ENCODE results near the gene TAF1C.
"Not testable (repeated sequence)": the region's sequence is repeated elsewhere in the genome, so short reads cannot be mapped to it uniquely, and the experiment has no call there.

The TAF1C gene

DNA sequence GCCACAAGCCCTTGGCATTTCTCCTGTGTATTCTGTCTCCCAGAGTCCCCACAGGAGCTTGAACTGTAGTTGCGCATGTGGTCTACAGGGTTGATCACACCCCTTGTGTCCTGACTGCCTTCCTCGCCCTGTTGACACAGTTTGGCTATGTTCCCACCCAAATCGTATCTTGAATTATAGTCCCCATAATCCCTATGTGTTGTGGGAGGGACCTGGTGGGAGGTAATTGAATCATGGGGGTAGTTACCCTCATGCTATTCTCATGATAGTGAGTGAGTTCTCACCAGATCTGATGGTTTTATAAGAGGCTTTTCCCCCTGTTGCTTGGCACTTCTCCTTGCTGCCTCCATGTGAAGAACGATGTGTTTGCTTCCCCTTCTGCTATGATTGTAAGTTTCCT is 25.3 kb upstream of the TAF1C start:
- no peak for DNase-seq (ENCODE audit: low spot score)

DNA sequence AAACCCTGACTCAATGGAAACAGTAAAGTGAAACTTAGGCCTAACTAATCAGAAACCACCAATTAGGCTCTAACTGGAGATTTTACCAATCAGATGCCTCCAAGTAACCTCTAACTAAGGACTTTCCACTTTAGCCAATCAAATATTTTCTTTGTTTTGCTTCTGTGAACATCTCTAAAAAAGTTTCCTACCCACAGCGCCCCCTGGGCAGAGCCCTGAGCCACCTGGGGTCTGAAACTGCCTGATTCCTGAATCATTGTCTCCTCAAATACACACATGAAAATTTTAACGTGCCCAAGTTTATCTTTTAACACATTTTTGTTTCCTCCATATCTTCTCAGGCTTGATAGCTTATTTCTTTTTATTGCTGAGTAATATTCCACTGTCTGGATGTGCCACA is 23.1 kb upstream of the TAF1C start:
- DNase-seq (ENCODE audit: low spot score) = no peak

DNA sequence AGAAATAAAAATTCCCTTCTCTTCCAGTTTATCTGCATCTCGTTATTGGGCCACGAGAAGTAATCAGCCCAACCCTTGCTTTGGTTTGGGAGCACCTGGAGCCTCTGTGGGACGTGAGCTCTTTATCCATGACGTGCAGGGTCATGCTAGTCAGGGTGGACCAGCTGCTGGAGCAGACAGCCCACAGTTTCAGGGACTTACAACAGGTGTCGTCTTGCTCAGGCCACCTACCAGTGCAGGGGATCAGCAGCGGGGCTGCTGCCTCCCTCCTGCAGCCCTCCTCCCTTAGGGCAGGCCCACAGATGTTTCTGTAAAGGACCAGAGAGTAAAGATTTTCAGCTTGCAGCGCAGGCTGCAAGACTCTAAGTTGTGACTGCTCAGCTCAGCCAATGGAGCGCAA is 21.0 kb upstream of the TAF1C start:
- DNase-seq (ENCODE audit: low spot score) = no peak

DNA sequence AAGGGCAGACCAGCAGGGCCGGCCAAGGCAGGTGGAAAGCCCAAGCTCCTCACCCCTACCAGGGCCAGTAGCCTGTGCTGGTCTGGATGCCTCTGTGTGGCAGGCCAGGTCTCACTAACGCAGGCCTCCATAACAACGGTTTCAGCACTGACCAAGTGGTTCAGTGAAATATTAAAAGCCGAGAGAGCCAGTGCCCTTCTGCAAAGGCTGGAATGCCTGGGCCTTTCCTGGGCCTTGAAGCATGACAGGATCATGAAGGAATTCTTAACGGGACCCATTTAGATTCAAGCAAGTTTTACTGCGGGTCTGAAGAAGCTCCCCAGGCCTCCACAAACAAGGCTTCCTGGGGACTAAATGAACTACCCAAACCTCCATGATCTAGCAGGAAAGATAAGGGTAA is 20.4 kb upstream of the TAF1C start:
- DNase-seq (ENCODE audit: low spot score) = no peak

DNA sequence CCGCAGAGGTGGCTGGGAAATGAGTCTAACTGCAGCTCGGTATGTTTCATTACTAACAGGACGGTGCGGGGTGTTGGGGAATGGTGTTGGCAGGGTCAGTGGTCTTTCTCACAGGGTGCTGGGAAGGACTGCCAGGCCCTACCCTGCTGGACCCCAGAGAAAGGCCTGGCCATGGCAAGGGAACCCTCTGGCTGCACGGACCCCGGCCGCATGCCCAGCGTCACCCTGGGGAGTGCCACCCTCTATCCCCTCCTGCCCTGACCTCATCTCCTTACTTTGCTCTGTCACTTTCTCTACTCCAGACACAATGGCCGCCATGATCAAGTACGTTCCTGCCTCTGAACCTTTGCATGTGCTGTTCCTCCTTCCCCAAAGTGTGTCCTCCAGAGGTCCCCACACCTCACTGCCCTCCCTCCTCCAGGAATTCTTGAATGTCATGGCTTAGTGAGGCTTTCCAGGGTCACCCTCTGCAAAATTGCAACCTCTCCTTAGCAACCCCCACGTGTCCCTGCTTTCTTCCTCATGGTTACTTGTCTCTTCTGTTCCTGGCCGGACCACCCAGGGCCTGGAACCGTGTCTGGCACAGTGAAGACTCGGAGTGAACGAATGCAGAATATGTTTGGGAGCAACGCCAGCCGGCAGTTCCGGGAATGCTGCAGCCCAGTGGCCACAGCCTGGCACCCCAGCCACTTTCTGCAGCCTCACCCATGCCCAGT is 19.3 kb upstream of the TAF1C start:
- no peak for DNase-seq (ENCODE audit: low spot score)

DNA sequence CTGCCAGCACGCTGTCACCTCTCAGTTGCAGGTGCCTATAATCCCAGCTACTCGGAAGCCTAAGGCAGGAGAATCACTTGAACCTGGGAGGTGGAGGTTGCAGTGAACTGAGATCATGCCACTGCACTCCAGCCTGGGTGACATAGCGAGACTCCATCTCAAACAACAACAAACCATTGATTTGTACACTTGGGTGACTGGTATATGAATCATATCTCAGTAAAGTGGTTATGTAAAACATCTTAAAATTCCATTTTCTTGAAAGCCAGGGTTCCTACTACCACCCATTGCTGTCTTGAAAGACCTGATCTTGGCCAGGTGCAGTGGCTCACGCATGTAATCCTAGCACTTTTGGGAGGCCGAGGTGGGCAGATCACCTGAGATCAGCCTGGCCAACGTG is 18.3 kb upstream of the TAF1C start:
- not testable (repeated sequence) for DNase-seq (ENCODE audit: low spot score)

DNA sequence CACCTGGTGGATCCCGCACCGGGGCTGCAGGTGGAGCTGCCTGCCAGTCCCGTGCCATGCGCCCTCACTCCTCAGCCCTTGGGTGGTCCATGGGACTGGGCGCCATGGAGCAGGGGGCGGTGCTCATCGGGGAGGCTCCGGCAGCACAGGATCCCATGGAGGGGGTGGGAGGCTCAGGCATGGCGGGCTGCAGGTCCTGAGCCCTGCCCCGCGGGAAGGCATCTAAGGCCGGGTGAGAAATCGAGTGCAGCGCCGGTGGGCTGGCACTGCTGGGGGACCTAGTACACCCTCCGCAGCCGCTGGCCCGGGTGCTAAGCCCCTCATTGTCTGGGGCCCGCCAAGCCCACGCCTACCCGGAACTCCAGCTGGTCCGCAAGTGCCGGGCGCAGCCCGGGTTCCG is 17.7 kb upstream of the TAF1C start:
- DNase-seq (ENCODE audit: low spot score) = not testable (repeated sequence)

DNA sequence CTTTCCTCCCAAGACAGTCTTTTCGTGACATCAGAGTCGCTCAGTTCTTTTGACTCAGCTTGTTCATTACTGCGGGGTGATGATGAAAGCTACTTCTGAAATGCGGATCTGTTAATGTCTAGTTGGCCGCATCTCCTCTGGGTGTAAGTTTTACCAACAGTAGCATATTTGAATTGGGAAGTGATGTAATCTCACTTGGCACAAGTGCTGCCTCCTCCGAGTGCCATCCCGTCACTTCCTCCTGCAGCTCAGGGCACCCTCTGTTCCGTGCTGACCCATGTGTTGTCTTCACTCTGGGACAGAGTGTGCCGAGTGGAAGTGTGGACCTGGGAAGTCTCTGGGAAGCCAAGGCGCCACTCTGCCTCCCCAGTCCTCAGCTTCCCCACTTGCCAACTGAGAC is 13.0 kb upstream of the TAF1C start:
- DNase-seq (ENCODE audit: low spot score) = no peak

DNA sequence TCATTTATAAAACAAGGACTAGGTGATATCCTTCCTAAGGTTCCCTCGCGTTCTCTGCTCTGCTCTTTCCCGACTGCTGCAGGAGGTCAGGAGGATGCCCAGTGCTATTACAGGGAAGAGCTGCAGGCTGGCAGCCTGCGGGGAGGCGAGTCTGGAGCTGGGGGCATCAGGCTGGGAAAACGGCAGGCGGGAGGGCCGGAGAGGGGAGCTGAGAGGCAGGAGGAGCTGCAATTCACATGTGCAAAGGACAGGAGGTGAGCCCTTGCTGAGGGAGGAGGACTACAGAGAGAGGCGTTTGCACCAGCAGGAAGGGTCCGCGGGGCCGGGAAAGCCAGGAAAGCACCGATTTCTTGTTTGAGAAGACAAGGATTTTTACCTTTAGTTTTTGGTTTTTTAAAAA is 12.2 kb upstream of the TAF1C start:
- DNase-seq (ENCODE audit: low spot score) = no peak

DNA sequence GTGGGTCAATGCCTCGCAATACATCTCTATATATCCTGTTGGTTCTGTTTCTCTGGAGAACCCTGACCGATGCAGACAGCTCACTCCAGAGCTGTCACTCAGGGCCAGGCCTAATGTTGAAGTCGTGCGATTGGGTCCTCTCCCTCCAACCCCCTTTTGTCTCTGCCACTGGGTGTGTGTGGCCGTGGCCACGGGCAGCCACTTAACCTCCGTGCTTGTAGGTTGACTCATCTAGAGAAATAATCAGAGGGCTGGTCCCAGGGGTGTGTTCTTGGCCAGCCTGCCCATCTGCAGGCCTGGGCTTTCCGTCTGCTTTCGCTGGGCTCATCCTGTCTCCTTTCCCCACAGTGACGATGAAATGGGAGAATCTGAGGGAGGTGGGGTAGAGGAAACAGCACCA is 11.5 kb upstream of the TAF1C start:
- no peak for DNase-seq (ENCODE audit: low spot score)

DNA sequence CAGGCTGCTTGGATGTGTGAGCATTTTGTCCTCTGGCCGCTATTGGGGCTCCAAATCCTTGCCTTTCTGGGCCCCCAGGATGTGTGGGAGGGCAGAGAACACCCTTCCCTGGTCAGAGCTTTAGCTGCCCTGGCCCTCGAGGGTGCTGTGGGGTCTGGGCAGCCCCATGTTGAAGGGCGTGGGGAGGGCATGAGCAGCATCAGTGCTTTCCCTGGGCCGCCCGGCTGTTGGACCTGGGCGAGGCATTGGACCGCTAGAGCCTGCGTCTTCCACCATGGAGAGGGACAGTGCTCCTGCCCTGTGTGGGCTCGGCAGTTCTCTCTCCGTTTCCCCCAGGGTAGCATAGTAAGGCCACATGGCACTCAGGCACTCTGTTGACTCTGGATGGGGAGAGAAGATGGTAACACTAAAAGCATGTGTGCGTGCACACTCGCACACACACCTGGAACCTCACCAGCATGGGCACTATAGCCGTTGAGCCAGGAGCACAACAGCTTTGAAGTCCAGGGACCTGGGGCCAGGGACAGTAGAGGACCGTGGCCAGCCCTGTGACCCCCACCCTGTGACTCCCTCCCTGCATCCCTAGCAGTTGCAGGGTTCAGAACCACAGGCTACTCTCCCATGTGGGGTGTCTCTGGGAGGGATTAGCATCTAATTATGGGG is 10.7 kb upstream of the TAF1C start:
- no peak for DNase-seq (ENCODE audit: low spot score)

DNA sequence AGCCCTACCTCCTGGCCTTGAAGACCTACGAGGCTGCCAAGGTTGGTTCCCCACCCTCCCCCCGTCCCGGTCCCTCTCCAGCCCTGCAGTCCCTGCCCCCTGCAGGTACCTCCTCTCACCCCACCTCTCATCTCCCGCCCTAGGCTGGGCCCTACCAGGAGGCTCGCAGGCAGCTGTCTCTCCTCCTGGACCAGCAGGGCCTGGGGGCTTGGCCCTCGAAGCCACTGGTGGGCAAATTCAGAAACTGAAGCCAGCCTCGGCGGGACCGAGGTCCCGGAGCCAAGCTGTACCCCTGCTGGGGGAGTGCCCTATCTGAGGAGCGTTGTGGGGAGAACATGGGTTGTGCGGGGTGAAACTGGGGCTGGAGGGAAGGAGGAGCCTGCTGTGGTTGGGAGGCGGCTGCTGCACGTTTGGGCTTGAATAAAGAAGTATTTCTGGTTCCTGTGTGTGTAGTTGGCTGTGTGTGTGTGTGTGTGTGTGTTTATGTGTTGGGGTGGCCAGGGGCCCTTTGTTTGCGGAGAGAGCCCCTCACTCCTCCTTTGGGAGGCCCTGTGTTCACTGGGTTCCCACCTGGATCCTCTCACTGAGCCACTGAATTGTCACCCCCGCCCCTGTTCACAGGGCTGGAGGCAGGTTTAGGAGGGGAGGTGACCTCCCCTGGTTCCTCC is 10.0 kb upstream of the TAF1C start:
- no peak for DNase-seq (ENCODE audit: low spot score)

DNA sequence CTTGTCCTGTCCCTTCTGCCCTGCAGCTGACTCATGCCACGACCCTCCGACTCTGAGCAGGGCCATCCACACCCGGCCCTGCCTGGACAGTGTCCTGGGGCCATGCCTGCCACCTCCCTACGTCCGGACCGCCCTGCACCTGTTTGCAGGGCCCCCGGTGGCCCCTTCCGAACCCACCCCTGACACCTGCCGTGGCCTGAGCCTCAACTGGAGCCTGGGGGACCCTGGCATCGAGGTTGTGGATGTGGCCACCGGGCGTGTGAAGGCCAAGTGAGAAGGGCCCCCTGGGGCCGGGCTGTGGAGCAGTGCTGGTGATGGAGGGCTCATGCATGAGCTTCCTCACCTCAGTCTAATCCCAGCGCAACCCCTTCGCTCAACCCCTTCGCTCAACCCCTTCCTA is 9.2 kb upstream of the TAF1C start:
- DNase-seq (ENCODE audit: low spot score) = no peak

DNA sequence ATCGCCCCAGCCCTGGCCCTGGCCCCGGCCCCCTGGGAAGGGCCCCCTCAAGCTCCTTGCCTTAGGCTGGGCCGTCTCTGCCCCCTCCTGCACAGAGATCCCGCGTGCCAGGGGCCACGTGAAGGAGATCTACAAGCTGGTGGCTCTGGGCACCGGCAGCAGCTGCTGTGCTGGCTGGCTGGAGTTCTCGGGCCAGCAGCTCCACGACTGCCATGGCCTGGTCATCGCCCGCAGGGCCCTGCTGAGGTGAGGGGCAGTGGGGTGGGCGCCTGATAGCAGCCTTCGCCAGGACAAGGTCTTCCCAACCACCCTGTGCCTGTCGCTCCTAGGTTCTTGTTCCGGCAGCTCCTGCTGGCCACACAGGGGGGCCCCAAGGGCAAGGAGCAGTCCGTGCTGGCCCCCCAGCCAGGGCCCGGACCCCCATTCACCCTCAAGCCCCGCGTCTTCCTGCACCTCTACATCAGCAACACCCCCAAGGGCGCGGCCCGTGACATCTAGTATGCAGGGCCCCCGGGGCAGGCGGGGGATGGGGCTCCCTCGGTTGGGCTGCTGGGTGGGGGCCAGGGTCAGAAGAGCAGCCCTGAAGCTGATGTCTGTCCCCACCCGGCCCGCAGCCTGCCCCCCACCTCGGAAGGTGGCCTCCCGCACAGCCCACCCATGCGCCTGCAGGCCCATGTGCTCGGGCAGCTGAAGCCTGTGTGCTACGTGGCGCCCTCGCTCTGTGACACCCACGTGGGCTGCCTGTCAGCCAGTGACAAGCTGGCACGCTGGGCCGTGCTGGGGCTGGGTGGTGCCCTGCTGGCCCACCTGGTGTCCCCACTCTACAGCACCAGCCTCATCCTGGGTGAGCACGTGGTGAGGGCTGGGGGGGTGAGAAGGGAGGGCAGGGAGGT is 8.6 kb upstream of the TAF1C start:
- DNase-seq (ENCODE audit: low spot score) = no peak

DNA sequence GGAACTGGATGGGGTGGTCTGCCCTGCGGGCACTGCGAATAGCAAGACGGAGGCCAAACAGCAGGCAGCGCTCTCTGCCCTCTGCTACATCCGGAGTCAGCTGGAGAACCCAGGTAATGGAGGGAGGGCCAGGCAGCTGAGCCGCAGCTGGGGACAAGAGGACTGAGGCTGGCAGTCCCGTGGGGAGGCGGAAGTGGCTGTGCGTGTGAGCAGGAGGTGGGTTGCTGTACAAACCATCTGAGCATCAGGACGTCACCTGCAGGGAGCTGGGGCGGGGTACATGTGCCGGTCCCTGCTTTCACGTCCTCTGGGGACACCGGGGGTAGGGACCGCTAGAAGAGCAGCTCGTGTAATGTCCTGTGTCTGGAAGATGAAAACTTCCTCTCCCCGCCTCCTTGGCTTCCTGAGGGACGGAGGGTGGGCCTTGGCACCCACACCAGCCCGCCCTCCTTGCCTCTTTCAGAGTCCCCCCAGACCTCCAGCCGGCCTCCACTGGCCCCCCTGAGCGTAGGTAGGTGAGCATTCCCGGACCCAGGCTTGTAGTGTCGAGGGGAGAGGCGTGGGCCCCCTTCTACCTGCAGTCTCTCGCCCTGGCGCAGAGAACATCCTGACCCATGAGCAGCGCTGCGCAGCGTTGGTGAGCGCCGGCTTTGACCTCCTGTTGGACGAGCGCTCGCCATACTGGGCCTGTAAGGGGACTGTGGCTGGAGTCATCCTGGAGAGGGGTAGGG is 7.8 kb upstream of the TAF1C start:
- no peak for DNase-seq (ENCODE audit: low spot score)

DNA sequence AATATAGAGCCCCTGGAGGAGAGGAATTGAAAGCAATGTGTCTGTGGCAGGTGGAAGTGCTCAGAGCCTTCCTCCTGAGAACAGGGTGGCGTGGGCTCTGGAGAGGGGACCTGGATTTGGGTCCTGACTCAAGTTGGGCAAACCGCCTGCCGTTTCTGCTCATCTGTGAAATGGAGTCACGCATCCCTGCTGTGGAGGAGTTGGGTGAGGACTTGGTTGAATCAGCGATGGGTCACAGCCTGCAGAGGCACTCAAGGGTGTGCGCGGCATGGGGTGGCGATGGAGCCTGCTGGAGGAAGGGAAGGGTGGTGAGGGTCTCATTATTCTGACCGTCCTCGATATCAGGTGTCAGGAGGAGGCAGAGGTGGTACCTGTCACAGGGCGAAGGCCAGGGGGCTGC is 7.2 kb upstream of the TAF1C start:
- no peak for DNase-seq (ENCODE audit: low spot score)

DNA sequence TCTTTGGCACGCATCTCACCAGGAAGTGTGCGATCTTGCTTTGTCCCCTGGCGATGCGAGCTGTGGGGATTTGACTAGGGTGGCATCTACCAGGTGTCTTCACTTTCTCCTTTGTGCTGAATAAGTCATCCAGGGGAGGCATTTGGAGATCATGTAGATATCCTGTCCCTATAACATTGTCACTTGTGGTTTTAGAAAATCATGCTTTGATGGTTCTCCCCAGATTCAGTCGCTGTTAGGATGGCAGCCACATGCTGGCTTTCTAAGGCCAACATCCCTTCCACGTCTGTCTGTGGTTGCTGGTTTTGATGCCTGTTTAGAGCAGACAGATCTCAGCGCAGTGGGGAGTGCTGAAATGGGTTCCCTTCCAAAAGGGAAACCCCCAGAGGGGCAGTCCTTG is 6.6 kb upstream of the TAF1C start:
- no peak for DNase-seq (ENCODE audit: low spot score)

DNA sequence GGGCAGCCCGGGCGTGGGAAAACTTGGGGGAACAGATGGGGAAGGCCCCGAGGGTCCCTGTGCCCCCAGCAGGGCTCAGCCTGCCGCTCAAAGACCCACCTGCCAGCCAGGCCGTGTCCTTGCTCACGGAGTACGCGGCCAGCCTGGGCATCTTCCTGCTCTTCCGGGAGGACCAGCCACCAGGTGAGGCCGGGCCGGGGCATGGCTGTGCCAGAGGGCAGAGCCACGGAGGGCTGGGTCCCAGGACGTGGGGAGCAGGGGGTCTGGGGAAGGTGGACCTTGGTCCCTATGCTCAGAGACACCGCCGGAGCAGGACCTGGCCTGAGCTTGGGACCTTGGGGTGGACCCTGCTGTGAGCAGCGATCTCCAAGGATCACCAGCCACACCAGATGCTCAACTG is 4.6 kb upstream of the TAF1C start:
- DNase-seq (ENCODE audit: low spot score) = no peak

DNA sequence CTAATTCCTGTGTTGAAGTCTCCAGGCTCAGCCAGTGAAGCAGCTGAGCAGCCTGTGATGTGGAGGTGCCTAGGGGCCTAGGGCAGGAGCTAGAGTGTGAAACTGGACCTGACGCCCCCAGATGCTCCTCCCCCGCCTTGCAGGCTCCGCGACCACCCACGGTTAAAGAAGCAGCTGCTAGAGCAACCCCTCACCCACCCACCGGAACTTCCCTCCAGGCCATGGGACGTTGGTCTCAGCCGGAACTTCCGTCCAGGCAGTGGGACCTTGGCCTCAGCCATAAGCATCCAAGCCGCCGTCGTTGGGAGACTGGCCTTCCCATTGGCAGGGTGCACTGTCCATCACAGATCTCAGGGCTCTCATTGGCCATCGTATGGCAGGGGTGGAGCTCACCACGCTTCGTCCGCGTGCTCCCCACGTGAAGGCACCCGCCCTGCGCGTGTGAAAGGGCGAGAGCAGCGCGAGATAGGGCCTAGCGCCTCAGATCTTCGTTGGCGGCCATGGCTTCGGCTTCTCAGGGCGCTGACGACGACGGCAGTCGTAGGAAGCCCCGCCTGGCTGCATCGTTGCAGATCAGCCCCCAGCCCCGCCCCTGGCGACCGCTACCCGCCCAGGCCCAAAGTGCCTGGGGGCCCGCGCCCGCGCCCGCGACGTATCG is 4.0 kb upstream of the TAF1C start, which contains the start of gene ADAD2:
TSS of gene ADAD2 (plus strand) at position 427 of the 658 bp plus-strand sequence. CDS start at position 501, 74 bp downstream.
- no peak for DNase-seq (ENCODE audit: low spot score)

DNA sequence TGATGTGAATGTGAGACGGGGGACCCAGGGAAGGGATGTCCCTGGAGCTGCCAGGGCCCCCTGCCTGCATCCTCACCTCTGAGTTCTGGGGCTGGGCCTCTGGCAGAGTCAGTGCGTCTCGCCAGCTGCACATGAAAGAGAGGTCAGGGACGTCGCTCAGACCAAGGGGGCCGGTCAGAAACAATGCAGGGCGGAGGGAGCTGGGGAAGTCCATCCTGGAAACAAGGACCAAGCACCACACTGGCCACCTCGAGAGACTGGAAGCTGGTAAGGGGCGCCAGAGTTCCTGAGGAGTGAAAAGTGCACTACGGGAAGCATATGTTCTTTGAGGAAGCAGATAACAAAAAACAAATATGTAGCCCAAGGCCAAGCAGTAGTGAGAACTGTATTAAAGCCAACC is 2.1 kb downstream of the TAF1C start:
- no peak for DNase-seq (ENCODE audit: low spot score)

DNA sequence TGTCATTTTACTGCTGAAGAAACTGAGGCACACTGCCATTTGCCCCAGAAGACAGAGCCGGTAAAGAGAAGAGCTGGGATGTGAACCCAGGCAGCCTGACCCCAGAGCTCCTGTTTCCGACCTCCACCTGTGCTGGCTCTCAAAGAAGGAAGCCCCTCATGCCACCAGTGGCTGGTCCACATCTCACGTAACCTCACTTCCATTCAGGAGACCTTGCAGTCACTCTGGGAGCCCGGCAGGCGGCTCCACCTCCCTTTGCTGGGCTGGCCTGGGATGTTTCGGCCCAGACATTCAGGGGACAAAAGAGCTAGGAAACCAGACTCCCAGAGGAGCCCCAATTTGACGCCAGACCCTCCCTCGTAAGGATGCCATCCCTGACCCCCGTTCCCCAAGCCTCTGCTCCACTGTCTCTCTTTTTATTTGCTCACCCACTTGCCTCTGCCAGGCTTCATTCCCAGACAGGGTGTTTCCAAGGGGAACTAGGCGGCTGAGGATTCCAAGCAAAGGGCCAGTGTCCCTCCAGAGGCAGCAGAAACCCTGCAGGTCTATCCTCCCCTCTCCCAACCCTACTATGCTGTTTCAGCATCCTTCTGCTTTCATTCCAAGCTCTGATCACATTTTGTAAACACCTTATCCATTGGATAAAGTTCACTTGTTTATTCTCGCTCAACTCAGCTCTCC is 2.8 kb downstream of the TAF1C start:
- DNase-seq (ENCODE audit: low spot score) = no peak
